Posterior cingulate gyrus (tissue), 11 donors: ENCODE data around the gene BIRC3.
"Not testable (repeated sequence)": the region's sequence is repeated elsewhere in the genome, so short reads cannot be mapped to it uniquely, and the experiment has no call there.

Experiments used
- DNase-seq, 10 donors: peaks; one replicate each; pipeline versions ENCODE4 v3.0.0 to v3.0.0-alpha.2; 2020 to 2021; ENCODE audit warnings: mixed read lengths in 3 of 10
- intact Hi-C: fragments of 100-400 bp; cut with DNase I; formaldehyde crosslinking; loops from one replicate; pipeline ENCODE4 v1.15.1; 2023

BIRC3 gene

DNA sequence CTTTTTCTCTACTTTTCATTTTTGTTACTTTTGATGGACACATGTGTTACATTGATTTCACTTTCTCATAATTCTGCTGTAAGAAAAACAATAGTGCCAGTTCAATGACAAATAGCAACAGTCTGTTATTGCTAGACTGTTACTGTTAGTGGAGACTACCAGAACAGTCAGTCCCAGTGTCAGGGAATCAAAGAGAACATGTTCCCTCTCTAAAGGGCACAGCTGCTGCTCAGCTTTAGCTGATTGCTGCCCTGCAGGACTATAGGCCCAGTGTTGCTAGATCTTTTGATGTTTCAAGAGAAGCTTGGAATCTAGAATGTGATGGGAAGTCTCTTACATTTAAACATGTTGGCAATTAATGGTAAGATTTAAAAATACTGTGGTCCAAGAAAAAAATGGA, 3.4 kb downstream of the BIRC3 start:
- DNase-seq: peak in 1 of 10 donors; percentile 17
- intact Hi-C loops: no loop called here

DNA sequence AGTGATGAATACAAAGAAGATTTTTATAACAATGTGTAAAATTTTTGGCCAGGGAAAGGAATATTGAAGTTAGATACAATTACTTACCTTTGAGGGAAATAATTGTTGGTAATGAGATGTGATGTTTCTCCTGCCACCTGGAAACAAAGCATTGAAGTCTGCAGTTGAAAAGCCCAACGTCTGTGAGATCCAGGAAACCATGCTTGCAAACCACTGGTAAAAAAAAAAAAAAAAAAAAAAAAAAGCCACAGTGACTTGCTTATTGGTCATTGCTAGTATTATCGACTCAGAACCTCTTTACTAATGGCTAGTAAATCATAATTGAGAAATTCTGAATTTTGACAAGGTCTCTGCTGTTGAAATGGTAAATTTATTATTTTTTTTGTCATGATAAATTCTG, 5.3 kb downstream of the BIRC3 start:
- DNase-seq: no peak
- intact Hi-C loops: no loop called here

DNA sequence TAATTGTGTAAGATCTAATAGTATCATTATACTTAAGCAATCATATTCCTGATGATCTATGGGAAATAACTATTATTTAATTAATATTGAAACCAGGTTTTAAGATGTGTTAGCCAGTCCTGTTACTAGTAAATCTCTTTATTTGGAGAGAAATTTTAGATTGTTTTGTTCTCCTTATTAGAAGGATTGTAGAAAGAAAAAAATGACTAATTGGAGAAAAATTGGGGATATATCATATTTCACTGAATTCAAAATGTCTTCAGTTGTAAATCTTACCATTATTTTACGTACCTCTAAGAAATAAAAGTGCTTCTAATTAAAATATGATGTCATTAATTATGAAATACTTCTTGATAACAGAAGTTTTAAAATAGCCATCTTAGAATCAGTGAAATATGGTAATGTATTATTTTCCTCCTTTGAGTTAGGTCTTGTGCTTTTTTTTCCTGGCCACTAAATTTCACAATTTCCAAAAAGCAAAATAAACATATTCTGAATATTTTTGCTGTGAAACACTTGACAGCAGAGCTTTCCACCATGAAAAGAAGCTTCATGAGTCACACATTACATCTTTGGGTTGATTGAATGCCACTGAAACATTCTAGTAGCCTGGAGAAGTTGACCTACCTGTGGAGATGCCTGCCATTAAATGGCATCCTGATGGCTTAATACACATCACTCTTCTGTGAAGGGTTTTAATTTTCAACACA, 6.4 kb downstream of the BIRC3 start:
- intact Hi-C loops: no loop called here
- no peak for DNase-seq

DNA sequence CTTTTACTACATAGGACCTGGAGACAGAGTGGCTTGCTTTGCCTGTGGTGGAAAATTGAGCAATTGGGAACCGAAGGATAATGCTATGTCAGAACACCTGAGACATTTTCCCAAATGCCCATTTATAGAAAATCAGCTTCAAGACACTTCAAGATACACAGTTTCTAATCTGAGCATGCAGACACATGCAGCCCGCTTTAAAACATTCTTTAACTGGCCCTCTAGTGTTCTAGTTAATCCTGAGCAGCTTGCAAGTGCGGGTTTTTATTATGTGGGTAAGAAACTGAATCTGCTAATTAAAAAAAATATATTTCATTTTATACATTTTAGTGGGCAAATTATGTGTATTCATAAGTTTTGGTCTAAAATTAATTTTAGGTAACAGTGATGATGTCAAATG, 7.8 kb downstream of the BIRC3 start:
- no peak for DNase-seq
- intact Hi-C loops: no loop called here

DNA sequence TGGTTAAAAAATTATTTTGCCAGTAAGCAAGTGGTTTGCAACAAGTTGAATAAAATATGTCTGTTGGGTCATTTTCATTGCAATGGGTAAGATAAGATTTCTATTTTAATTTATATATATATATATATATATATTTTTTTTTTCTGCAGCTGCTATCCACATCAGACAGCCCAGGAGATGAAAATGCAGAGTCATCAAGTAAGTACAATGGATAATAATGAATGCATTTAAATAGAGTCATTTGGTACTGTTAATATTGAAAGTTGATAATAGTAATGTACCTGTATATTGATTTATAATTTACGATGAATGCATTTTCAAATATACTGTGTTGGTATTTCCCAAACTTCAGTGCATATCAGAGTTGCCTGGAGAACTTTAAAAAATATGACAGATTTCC, 11.5 kb downstream of the BIRC3 start:
- DNase-seq: no peak
- intact Hi-C loops: no loop called here

DNA sequence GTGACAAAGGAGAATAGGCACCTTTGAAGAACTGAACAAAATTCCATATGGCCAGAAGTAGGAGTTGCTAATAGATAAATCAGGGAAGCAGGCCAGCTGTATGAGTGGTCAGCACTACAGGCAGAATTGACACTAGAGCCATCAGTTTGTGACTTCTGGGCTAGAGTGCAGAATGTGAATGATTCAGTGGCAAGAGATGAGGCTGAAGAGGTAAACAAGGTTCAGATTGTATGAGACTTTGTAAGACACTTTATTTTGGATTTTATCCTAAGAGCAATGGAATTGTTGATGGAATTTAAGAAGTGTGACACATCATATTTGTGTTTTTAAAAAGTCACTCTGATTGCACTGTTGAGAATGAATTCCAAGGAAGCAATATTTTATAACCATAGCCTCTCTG, 12.9 kb downstream of the BIRC3 start:
- intact Hi-C loops: no loop called here
- no peak for DNase-seq

DNA sequence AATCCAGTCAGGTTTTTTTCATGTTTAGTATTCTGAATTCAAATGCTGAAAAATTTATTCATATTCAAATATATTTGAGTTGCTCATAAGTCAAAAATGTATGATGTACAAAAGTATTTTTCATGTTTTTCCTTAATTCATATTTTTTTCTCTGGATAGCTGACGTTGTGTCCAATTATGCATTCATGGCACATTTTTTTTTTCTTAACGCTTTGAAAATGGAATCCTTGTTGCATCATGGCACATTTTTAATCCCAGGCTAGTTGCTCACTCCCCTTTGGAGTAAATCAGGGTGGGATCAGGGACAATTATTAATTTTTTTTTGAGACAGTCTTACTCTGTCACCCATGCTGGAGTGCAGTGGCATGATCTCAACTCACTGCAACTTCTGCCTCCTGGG, 14.1 kb downstream of the BIRC3 start:
- no peak for DNase-seq
- intact Hi-C loops: no loop called here

DNA sequence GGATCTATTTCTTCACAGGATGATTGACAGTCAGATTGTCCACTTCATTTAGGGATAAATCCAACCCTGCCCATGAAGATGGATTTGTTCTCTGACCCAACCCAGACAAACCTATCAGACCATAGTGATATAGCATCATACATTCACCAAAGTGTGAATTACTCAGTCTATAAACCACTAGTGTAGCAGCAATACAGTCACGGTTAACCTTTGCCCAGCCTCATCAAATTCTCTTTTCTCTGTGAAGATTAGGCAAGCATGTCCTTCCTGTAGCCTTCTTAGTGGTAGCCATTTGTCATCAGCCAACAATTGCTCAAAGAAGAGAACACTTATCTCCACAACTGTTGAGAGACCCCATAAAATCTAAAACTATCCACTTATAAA, 15.3 kb downstream of the BIRC3 start:
- intact Hi-C loops: no loop called here
- DNase-seq: no peak

DNA sequence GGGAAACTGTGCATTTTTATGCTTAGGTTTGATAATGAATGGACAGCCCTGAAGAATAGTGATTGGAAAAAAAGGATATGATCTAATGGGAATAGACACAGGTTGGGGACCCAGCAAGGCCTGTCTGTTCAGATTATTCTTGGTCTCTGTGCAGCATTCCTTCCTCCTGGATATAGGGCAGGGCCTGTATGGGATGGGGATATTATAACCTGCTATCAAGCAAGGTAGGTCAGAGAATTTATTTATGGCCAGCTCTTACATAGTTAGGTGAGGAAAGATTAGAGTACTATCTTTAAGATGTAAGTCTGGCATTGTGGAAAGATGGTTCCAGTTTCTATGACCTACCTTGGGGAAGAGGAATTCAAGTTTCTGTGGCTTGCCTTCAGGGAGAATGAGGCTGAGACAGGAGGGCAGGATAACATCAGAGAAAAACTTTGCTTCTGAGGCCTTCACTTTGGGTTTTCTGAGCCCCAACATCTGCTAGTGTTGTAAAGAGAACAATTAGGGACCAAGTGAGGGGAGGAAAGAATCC, 21.3 kb downstream of the BIRC3 start:
- no peak for DNase-seq
- intact Hi-C loops: no loop called here

DNA sequence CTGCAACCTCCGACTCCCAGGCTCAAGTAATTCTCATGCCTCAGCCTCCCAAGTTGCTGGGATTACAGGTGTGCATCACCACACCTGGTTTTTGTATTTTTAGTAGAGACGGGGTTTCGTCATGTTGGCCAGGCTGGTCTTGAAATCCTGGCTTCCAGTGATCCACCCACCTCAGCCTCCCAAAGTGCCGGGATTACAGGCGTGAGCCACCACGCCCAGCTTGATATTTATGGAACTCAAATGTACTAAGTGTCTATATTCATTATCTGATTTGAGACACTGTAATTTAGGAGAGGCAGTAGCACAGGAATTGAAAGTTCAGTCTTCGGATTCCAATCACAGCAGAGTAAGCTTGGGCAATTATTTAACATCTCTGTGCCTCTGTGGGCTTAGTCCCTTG, 24.0 kb downstream of the BIRC3 start:
- DNase-seq: not testable (repeated sequence)
- intact Hi-C loops: loop anchor here (1.0 to 5.0 kb wide), 3 partner anchors 154 to 325 kb away; no protein-coding TSS in a partner anchor

DNA sequence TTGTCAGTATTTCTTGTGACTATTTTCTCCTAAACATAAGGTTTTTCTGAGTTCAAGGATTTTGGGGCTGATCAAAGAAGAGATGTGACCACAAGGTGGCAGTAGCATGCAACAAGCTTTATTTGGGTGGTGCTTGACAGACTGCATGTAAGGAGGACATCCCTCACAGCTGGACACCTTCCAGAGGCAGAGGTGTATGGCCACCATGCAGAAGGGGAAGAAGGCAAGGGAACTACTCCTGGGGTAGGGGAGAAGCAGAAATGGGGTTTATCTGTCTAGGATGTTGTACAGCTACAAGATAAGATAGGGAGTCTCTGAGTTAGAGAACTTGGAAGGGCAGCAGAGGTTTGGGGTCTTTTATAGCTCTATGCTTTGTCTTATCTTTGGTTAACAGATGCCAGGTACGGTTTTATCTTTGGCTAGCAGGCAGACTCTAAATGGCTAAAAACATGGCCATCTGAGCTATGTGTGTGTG, 24.6 kb downstream of the BIRC3 start:
- peak in 6 of 10 donors; percentile 45 to 82 (median 67) for DNase-seq

DNA sequence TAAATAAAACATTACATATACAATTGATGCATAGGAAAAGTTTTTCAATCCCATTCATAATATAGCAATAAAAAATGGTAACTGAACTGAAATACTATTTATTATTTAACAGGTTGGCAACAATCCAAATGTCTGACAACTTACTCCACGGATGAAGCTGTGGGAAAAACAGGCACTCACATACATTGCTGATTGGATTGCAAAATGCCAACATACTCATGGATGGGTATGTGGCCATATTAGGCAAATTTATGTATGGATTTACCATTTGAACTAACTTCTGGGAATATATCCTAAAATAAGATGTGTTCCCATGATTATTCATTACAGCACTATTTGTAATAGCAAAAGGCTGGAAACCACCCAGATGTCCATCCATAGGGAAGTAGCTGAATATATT, 26.5 kb downstream of the BIRC3 start:
- intact Hi-C loops: loop anchor here (5.0 kb wide), 1 partner anchor 268 kb away; no protein-coding TSS in a partner anchor

More for the DNA sequence above, 24.6 kb downstream of the BIRC3 start:
- intact Hi-C loops: loop anchor here (1.0 to 5.0 kb wide), 3 partner anchors 153 to 324 kb away; no protein-coding TSS in a partner anchor

DNA sequence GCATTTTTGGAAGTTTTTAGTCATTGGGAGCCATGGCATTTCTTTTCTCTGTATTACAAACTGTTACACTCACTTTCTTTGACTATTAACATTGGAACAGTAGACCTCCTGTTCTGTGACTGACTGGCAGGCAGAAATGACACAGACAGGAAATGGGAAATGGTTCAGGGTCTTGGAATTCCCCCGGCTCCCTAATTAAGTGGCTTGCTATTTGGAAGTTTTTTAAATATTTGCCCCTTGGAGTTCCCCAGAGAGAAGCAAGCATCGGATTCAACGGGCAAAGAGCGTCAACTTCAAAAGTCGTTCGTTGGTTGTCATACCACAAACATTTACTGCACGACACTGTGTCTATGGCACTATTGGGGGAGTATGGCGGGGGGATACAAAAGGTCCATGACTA, 28.6 kb downstream of the BIRC3 start:
- intact Hi-C loops: loop anchor here (5.0 kb wide), 2 partner anchors 54 to 106 kb away; partner anchors contain the start of gene TMEM123
- no peak for DNase-seq

More for the DNA sequence above, 26.5 kb downstream of the BIRC3 start:
- DNase-seq: no peak

DNA sequence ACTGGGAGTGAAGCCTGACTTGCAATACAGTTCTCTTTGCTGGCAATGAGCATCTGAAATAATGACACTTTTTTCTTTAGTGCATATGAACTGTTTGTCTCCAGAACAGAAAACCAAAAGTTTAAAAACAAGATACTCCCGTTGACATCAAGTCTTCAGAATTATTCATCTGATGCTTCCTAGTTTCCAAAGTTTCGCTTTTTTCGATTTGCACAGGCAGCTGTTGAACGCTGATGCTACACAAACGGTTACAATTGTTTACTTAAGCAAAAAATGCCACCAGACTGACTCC, 29.1 kb downstream of the BIRC3 start:
- no peak for DNase-seq
- intact Hi-C loops: loop anchor here (5.0 kb wide), 2 partner anchors 54 to 106 kb away; partner anchors contain the start of gene TMEM123

DNA sequence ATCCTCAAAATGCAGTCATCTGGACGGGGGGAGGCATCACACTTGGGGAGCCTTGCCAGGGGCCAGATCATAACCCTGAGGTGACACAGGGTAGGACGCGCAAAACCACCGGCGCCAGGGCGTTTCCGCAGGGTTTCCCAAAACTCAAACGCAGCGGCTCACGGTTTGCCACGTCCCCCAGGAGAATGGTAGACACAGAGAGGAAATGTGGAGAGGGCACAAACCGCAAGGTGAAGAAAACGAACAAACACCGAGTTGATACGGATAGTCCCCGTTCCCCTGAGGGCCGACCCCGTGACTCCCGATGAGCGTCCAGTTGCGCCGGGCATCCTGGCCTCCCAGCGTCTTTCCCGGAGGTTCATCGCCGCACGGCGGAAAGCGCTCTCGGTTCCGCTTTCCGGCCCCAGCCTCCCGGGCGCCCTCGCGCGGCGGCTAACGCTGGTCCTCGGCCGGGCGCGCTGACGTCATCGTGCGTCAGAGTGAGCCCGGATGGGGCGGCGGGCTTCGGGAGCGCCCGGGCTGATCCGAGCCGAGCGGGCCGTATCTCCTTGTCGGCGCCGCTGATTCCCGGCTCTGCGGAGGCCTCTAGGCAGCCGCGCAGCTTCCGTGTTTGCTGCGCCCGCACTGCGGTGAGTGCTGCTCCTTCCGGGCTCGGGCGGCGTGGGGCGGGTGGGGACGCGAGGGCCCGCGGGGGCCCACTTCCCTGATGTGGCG, 29.6 kb downstream of the BIRC3 start, which contains the start of gene BIRC2:
Gene BIRC2 (plus strand): TSS at position 467 of the 714 bp plus-strand sequence. CDS start 2,641 bp downstream, outside the sequence.
- peak; percentile 89 to 99 (median 94) for DNase-seq
- intact Hi-C loops: loop anchor here (5.0 kb wide), 2 partner anchors 55 to 105 kb away; partner anchors contain the start of gene TMEM123

DNA sequence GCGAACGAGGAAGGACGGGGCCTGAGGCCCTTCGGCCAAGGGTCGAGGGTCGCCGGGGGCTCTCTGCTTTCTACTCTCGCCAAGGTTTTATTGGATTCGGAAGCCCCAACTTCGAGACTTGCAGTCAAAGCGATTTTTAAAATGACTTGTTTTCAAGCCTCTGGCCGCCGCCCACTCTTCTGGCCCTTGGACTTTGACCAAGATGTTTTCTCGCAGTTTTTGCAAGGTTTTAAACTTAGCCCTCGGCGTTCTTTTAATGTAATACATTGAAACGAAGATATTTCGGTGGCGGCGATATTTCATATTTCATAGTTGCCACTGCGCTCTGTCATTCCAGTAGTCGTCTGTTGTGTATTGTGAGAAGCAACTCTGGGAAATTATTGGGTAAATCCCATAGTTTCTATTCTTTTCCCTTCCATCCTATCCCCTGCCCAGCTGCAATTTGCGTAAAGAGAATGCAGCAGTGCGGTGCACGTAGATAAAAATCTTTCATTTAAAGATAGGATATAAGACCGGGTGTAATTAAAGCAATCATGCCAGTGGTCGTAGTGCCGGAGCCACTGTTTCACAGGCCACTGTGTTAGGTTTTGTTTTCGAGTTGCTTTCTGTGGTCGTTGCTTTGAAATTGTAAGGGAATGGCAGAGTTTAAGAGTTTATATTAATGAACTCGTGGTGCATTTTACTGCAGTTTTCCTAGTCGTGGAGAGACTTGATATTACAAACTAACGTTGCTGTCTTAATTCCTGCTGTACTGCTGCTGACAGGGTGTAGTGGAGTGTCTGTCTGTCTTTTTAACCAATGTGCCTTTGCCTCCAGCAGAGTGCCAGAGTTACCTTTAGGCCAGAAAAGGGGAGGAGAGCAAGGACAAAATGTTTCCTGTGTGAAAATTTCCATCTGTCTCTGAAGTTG, 30.4 kb downstream of the BIRC3 start:
- DNase-seq: peak in 1 of 10 donors; percentile 65
- intact Hi-C loops: loop anchor here (5.0 kb wide), 2 partner anchors 55 to 105 kb away; partner anchors contain the start of gene TMEM123

DNA sequence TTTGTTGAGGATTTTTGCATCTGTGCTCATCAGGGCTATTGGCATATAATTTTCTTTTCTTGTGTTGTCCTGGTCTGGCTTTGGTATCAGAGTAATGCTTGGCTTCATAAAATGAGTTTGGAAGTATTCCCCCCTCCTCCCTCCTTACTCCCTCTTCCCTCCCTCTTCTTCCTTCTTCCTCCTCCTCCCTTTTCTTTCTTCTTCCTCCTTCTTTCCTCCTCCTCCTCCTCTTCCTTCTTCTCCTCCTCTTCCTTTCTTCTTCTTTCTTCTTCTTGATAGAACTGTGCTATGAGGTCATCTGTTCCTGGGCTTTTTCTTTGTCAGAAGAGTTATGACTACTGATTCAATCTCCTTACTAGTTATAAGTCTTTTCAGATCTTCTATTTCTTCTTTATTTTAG, 39.8 kb downstream of the BIRC3 start:
- intact Hi-C loops: no loop called here
- no peak for DNase-seq

DNA sequence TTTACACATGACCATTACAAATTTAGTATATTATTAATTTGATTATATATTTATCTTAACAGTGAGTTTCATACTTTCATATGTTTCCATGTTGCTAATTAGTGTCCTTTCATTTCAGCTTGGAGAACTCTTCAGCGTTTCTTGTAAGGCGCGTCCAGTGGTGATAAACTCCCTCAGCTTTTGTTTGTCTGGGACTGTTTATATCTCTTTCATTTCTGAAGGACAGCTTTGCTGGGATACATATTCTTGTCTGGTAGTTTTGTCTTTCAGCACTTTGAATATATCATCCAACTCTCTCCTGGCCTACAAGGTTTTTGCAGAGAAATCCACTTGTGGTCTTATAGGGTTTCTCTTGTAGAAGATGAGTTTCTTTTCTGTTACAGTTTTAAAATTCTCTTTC, 42.1 kb downstream of the BIRC3 start:
- intact Hi-C loops: no loop called here
- DNase-seq: no peak

DNA sequence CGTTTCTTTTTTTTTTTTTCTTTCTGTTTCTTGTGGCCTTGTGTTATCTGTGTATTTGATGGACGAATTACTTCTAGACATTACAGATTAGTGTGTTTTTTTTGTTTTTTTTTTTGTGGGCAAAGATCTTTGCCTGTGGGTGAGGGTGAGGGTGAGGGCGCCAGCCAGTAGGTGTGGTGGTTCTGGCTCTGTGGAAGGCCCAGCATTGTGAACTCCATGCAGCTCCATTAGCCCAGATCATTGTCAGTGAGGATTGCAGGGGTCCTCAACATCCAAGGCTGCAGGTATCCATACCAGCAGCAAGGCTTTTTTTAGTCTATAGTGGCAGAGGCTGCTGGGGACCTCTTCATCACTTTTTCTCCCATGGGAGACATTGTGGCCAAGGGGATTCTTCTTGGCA, 43.4 kb downstream of the BIRC3 start:
- intact Hi-C loops: no loop called here
- DNase-seq: no peak
